GM12878 (cell line): Measurements from ENCODE around the gene LASP1. TPM values are rescaled to one million over a fixed set of nuclear protein-coding genes. Genes with fewer than 3 reads are reported as not detected.

Source experiments
- CHD2 ChIP-seq: IDR thresholded peaks from 2 replicates; pipeline ENCODE4 v1.6.1; 2011; ENCODE audit warnings: low read depth, low read length, improper control_type of control experiment, borderline replicate concordance
- CREB1 ChIP-seq: IDR thresholded peaks from 2 replicates; pipeline ENCODE4 v1.6.1; 2012; ENCODE audit warnings: low read depth, mild to moderate bottlenecking, inconsistent platforms
- FOS ChIP-seq: IDR thresholded peaks from 3 replicates; pipeline ENCODE4 v1.6.1; 2011; ENCODE audit warnings: borderline replicate concordance; ENCODE audit not compliant: insufficient read length; ENCODE audit errors: extremely low read depth
- MYC ChIP-seq: IDR thresholded peaks from 2 replicates; pipeline ENCODE4 v1.6.1; 2011; ENCODE audit warnings: mild to moderate bottlenecking, low read length, moderate library complexity, inconsistent platforms; ENCODE audit not compliant: insufficient read depth, insufficient replicate concordance, insufficient read length, severe bottlenecking
- NFYA ChIP-seq: IDR thresholded peaks from 2 replicates; pipeline ENCODE4 v1.6.1; 2011; ENCODE audit warnings: low read depth, mild to moderate bottlenecking, low read length, improper control_type of control experiment, borderline replicate concordance
- POLR2AphosphoS2 ChIP-seq: IDR thresholded peaks from 2 replicates; pipeline ENCODE4 v1.6.1; 2011; ENCODE audit warnings: low read depth, mild to moderate bottlenecking, low read length, improper control_type of control experiment, moderate library complexity
- RB1 ChIP-seq: fragments of 450-650 bp; formaldehyde crosslinking; IDR thresholded peaks from 2 replicates; pipeline ENCODE4 v1.6.1; 2017; ENCODE audit warnings: mild to moderate bottlenecking, borderline replicate concordance
- RFX5 ChIP-seq: IDR thresholded peaks from 2 replicates; pipeline ENCODE4 v1.6.1; 2011; ENCODE audit warnings: low read depth, low read length, improper control_type of control experiment
- SMARCA5 ChIP-seq: fragments of 450-650 bp; IDR thresholded peaks from 2 replicates; pipeline ENCODE4 v1.6.1; 2017; ENCODE audit warnings: mild to moderate bottlenecking
- SMC3 ChIP-seq: IDR thresholded peaks from 2 replicates; pipeline ENCODE4 v1.6.1; 2011; ENCODE audit warnings: low read length, improper control_type of control experiment, borderline replicate concordance
- SREBF2 ChIP-seq: IDR thresholded peaks from 2 replicates; pipeline ENCODE4 v1.6.1; 2012; ENCODE audit warnings: mild to moderate bottlenecking, low read length
- STAT1 ChIP-seq: fragments of 450-650 bp; conservative IDR thresholded peaks from 2 replicates; pipeline ENCODE4 v1.6.1; 2014; ENCODE audit warnings: antibody characterized with exemption, mild to moderate bottlenecking
- WRNIP1 ChIP-seq: IDR thresholded peaks from 2 replicates; pipeline ENCODE4 v1.6.1; 2011; ENCODE audit warnings: low read depth, low read length, improper control_type of control experiment, borderline replicate concordance
- ZZZ3 ChIP-seq: IDR thresholded peaks from 2 replicates; pipeline ENCODE4 v1.6.1; 2011; ENCODE audit warnings: low read depth; ENCODE audit not compliant: control insufficient read depth, insufficient read length
- polyA plus RNA-seq, 11 experiments: library from polyadenylated mRNA; depleted of rRNA in 4 of 11; unstranded in 6 of 11; stranded (reverse) in 5 of 11; fragments of >200 nt; fragmentation: Nextera tagmentation in 4 of 11; fragmentation: Illumina TruSeq in 1 of 11; extraction: Ambion mirVana in 4 of 11; extraction: Trizol in 1 of 11; gene quantifications; 1 replicate in 1 of 11; 2 replicates in 10 of 11; pipeline versions ENCODE4 v1.2.1 to v1.2.3, GENCODE V29; 2011 to 2016; ENCODE audit warnings: inconsistent platforms in 2 of 11, missing spikeins in 2 of 11, low read depth in 1 of 11
- total RNA-seq, 4 experiments: library from RNA; depleted of rRNA in 3 of 4; stranded (reverse); fragments of >200 nt in 3 of 4; fragmentation: Illumina TruSeq in 1 of 4; extraction: Trizol in 1 of 4; gene quantifications; 2 replicates each; pipeline versions ENCODE4 v1.2.1 to v1.2.3, GENCODE V29; 2013 to 2021
- TF ChIP-seq, protein P1 (sequence below): IDR thresholded peaks from 2 replicates; pipeline ENCODE4 v1.6.1; 2011; ENCODE audit warnings: borderline replicate concordance, low read depth, mild to moderate bottlenecking, moderate library complexity, low read length; ENCODE audit not compliant: insufficient read depth, poor library complexity, severe bottlenecking
- TF ChIP-seq, protein P2 (sequence below): IDR thresholded peaks from 2 replicates; pipeline ENCODE4 v1.6.1; 2012; ENCODE audit warnings: low read depth, low read length, improper control_type of control experiment
- TF ChIP-seq, protein P3 (sequence below): fragments of 450-650 bp; IDR thresholded peaks from 2 replicates; pipeline ENCODE4 v1.6.1; 2017; ENCODE audit warnings: mild to moderate bottlenecking, low read depth, inconsistent platforms; ENCODE audit not compliant: poor library complexity, severe bottlenecking
- TF ChIP-seq, protein P4 (sequence below): fragments of 150-350 bp; IDR thresholded peaks from 2 replicates; pipeline ENCODE4 v1.6.1; 2016; ENCODE audit warnings: low read depth, low read length
- TF ChIP-seq, protein P5 (sequence below): fragments of 450-650 bp; IDR thresholded peaks from 2 replicates; pipeline ENCODE4 v1.6.1; 2017; ENCODE audit warnings: low read depth, mild to moderate bottlenecking, moderate library complexity

The LASP1 gene
- total and polyA plus RNA-seq, 10 of the 15 experiments (the other 5 are each of a cell fraction or from before 2014, with no cell fraction given), result 21.0 to 114 (median 59.3) TPM

DNA sequence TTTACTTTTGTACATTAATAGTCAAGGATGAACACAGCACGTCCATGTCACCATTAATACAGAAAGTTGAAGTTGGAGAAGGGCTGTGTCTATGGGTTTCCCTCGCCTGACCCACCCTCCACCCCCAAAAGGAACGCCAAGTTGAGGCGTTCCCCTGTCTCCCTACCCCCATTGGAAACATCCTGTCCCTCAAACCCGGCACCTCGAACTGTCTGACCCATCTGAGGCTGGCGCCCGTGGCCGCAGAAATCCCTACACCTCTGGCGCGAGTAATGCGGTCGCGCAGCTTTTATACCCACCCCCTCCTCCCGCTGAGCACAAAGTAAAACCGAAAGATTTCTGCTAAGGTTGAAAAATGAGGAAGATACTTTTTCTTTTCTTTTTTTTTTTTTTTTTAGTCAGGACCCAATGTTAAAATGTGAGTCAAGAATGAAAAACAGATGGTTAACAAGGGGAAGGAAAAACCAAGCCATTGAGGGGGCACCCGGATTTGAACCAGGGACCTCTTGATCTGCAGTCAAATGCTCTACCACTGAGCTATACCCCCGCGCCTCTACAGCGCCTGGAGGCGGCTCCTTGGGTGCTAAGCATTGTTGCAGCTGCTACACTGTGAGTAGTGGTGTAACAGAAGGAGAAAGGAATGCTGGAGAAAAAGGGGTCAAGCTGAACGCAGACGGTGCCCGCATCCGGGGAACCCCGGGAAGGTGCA lies 887 bp upstream of the LASP1 start (continued):
- TF ChIP-seq, protein P1, sequence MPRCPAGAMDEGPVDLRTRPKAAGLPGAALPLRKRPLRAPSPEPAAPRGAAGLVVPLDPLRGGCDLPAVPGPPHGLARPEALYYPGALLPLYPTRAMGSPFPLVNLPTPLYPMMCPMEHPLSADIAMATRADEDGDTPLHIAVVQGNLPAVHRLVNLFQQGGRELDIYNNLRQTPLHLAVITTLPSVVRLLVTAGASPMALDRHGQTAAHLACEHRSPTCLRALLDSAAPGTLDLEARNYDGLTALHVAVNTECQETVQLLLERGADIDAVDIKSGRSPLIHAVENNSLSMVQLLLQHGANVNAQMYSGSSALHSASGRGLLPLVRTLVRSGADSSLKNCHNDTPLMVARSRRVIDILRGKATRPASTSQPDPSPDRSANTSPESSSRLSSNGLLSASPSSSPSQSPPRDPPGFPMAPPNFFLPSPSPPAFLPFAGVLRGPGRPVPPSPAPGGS, result peak; percentile 7
- no peak for TF ChIP-seq NFYA
- 0 out of 2 replicates have a peak, but pooled peaks have one; percentile 1 for TF ChIP-seq SMC3
- TF ChIP-seq SREBF2, result peak; percentile 94
- TF ChIP-seq FOS, result no peak
- TF ChIP-seq, protein P2, sequence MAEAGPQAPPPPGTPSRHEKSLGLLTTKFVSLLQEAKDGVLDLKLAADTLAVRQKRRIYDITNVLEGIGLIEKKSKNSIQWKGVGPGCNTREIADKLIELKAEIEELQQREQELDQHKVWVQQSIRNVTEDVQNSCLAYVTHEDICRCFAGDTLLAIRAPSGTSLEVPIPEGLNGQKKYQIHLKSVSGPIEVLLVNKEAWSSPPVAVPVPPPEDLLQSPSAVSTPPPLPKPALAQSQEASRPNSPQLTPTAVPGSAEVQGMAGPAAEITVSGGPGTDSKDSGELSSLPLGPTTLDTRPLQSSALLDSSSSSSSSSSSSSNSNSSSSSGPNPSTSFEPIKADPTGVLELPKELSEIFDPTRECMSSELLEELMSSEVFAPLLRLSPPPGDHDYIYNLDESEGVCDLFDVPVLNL, result 0 out of 2 replicates have a peak, but pooled peaks have one; percentile 31
- TF ChIP-seq, protein P3, sequence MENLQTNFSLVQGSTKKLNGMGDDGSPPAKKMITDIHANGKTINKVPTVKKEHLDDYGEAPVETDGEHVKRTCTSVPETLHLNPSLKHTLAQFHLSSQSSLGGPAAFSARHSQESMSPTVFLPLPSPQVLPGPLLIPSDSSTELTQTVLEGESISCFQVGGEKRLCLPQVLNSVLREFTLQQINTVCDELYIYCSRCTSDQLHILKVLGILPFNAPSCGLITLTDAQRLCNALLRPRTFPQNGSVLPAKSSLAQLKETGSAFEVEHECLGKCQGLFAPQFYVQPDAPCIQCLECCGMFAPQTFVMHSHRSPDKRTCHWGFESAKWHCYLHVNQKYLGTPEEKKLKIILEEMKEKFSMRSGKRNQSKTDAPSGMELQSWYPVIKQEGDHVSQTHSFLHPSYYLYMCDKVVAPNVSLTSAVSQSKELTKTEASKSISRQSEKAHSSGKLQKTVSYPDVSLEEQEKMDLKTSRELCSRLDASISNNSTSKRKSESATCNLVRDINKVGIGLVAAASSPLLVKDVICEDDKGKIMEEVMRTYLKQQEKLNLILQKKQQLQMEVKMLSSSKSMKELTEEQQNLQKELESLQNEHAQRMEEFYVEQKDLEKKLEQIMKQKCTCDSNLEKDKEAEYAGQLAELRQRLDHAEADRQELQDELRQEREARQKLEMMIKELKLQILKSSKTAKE, result peak; percentile 90
- TF ChIP-seq SMARCA5, result peak; percentile 96
- TF ChIP-seq STAT1, result peak; percentile 45; the same call in 1 of the 2 replicates
- peak; percentile 82; the same call in 1 of the 2 replicates for TF ChIP-seq POLR2AphosphoS2
- TF ChIP-seq, protein P4, sequence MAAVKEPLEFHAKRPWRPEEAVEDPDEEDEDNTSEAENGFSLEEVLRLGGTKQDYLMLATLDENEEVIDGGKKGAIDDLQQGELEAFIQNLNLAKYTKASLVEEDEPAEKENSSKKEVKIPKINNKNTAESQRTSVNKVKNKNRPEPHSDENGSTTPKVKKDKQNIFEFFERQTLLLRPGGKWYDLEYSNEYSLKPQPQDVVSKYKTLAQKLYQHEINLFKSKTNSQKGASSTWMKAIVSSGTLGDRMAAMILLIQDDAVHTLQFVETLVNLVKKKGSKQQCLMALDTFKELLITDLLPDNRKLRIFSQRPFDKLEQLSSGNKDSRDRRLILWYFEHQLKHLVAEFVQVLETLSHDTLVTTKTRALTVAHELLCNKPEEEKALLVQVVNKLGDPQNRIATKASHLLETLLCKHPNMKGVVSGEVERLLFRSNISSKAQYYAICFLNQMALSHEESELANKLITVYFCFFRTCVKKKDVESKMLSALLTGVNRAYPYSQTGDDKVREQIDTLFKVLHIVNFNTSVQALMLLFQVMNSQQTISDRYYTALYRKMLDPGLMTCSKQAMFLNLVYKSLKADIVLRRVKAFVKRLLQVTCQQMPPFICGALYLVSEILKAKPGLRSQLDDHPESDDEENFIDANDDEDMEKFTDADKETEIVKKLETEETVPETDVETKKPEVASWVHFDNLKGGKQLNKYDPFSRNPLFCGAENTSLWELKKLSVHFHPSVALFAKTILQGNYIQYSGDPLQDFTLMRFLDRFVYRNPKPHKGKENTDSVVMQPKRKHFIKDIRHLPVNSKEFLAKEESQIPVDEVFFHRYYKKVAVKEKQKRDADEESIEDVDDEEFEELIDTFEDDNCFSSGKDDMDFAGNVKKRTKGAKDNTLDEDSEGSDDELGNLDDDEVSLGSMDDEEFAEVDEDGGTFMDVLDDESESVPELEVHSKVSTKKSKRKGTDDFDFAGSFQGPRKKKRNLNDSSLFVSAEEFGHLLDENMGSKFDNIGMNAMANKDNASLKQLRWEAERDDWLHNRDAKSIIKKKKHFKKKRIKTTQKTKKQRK, result 0 out of 2 replicates have a peak, but pooled peaks have one; percentile 20
- TF ChIP-seq CREB1, result peak; percentile 49; the same call in 1 of the 2 replicates
- TF ChIP-seq MYC, result no peak
- peak; percentile 80 for TF ChIP-seq CHD2
- TF ChIP-seq ZZZ3, result no peak
- TF ChIP-seq, protein P5, sequence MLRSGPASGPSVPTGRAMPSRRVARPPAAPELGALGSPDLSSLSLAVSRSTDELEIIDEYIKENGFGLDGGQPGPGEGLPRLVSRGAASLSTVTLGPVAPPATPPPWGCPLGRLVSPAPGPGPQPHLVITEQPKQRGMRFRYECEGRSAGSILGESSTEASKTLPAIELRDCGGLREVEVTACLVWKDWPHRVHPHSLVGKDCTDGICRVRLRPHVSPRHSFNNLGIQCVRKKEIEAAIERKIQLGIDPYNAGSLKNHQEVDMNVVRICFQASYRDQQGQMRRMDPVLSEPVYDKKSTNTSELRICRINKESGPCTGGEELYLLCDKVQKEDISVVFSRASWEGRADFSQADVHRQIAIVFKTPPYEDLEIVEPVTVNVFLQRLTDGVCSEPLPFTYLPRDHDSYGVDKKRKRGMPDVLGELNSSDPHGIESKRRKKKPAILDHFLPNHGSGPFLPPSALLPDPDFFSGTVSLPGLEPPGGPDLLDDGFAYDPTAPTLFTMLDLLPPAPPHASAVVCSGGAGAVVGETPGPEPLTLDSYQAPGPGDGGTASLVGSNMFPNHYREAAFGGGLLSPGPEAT, result peak; percentile 77
- TF ChIP-seq RB1, result peak; percentile 74; the same call in 1 of the 2 replicates
- no peak for TF ChIP-seq RFX5
- no peak for TF ChIP-seq WRNIP1
